Kasumi-1 (cell line): ENCODE measurements around the gene CCL24.
"Not testable (repeated sequence)": the region's sequence is repeated elsewhere in the genome, so short reads cannot be mapped to it uniquely, and the experiment has no call there.

Source experiments
- DNase-seq, 2 experiments: peaks; one replicate each; lab custom pipeline; 2025; lab: John Stamatoyannopoulos, UW

The CCL24 gene

DNA sequence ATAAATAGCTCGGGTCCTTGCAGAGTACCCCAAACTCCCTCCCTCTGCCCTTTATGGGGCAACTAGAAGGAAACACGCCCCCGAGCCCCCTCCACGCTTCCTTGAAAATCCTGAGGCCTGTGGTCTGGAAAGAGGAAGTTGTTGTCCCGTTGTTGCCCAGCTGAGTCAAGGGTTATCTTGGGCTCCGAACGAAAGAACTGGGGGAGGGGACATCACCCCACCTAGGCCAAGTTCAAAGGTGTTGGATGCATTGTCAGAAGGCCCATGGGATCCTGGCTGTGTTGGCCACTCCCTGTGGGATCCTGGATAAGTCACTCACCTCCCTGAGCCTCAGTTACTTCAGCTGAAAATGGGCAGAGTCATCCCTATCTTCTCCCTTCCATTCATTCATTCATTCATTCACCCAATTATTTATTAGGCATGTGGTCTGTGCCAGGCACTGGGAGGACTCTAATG, at the start of gene CCL24:
Gene CCL24 (minus strand): TSS at position 26 of the 456 bp plus-strand sequence. CDS start 91 bp downstream, outside the sequence.
- DNase-seq, result peak; percentile 54 to 67

- no peak for DNase-seq
These were observed 48.0 kb upstream of the CCL24 start for GRCh38 chr7:75861636-75862035.

GRCh38 chr7:75858410-75858809, 44.8 kb upstream of the CCL24 start:
- DNase-seq, result no peak

DNA sequence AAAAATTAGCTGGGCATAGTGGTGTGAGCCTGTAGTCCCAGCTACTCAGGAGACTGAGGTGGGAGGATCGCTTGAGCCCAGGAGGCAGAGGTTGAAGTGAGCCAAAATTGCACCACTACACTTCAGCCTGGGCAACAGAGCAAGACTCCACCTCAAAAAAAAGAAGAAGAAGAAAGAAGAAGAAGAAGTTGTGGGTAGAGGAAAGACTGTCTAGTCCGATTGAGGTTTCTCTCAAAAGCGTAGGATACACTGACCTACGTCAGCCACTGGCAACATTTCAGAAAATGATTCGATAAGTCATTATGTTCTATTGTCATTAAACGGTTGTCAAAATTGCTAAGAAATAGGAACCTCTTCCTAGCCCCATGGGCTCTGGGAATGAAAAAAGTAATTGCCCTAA, 42.9 kb upstream of the CCL24 start:
- DNase-seq, result peak; percentile 24 to 28

DNA sequence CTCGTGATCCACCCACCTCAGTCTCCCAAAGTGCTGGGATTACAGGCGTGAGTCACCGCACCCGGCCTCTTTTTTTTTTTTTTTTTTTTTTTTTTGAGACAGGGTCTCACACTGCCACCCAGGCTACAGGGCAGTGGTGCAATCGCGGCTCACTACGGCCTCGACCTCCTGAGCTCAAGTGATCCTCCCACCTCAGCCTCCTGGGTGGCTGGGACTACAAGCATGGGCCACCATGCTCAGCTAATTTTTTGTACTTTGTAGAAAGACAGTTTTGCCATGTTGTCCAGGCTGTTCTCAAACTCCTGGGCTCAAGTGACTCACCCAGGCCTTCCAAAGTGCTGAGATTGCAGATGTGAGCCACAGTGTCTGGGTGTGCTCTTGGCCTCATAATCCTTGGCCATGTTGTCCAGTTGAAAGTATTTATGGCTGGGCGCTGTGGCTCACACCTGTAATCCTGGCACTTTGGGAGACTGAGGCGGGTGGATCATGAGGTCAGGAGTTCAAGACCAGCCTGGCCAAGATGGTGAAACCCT, 41.3 kb upstream of the CCL24 start:
- DNase-seq, result not testable (repeated sequence)

DNA sequence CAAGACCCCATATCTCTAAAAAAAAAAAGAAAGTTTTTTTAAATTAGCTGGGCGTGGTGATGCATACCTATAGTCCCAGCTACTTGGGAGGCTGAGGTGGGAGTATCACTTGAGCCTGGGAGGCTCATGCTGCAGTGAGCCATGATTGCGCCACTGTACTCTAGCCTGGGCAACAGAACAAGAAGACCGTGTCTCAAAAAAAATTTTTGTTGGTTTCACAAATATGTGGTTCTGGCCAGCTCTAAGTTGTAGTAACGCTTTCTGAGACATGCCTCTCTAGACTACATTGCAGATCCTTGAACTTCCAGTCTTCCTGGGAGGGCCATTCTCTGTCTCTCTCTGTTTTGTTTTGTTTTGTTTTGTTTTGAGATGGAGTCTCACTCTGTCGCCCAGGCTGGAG, 40.6 kb upstream of the CCL24 start:
- no peak for DNase-seq

DNA sequence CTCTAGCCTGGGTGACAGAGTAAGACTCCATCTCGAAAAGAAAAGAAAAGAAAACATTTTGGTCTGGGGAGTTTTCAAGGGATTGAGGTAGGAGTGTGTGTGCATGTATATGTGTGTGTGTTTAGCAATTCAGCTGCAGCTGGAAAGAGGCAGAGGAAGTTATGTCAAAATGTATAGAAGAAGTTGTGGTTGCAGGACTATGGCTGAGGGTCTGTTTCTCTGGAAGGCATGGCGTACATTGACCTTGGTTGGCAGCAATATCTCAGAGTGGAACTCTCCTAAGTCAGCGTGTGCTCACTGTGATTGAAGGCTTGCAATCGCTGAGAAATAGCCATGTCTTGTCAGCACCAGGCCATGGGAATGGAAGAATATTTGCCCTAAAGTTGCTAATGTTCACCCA, 36.6 kb upstream of the CCL24 start:
- DNase-seq, result peak; percentile 92 to 93

- DNase-seq, result no peak
These were observed 36.0 kb upstream of the CCL24 start for GRCh38 chr7:75849573-75849972.

- peak; percentile 22 to 40 for DNase-seq
These were observed 34.1 kb upstream of the CCL24 start for GRCh38 chr7:75847707-75848106.

- not testable (repeated sequence) for DNase-seq
These were observed 31.5 kb upstream of the CCL24 start for GRCh38 chr7:75845132-75845531.

DNA sequence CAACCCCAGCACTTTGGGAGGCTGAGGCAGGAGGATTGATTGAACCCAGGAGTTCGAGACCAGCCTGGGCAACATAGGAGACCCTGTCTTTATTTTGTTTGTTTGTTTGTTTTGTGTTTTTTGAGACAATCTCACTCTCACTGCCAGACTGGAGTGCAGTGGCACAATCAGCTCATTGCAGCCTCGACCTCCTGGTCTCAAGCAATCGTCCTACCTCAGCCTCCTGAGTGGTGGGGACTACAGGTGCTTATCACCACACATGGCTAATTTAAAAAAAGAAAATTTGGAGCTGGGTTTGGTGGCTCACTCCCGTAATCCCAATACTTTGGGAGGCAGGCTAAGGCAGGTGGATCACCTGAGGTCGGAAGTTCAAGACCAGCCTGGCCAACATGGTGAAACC, 30.6 kb upstream of the CCL24 start:
- no peak for DNase-seq

- no peak for DNase-seq
These were observed 30.1 kb upstream of the CCL24 start for GRCh38 chr7:75843613-75844116.

DNA sequence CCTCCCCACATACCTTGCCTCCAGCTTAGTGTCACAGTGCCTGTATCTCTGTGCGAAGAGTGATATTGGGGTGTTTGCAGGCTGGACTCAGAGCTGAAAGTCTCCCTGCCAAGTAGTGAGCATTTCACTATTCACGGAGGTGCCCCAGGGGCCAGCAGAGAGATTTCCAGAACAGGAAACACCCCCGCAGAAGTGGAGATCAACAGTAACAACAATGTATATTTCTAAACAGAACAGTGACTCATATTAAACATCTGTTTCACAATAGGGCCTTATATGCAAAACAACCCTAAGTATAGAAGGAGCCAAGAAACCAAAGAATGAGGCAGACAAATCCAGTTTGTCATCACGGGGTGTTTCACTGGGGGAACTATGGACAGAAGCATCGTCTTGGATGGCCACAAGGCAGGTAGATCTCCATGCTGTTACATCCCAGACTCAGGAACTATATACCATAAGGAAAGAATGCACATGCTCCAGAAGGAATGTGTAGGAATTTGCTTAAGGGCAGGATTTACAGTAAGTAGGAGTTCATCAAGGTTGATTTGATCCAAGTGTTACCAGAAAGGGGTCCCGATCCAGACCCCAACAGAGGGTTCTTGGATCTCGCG, 29.3 kb upstream of the CCL24 start:
- peak; percentile 14 to 18 for DNase-seq

GRCh38 chr7:75840029-75840428, 26.4 kb upstream of the CCL24 start:
- DNase-seq, result no peak

DNA sequence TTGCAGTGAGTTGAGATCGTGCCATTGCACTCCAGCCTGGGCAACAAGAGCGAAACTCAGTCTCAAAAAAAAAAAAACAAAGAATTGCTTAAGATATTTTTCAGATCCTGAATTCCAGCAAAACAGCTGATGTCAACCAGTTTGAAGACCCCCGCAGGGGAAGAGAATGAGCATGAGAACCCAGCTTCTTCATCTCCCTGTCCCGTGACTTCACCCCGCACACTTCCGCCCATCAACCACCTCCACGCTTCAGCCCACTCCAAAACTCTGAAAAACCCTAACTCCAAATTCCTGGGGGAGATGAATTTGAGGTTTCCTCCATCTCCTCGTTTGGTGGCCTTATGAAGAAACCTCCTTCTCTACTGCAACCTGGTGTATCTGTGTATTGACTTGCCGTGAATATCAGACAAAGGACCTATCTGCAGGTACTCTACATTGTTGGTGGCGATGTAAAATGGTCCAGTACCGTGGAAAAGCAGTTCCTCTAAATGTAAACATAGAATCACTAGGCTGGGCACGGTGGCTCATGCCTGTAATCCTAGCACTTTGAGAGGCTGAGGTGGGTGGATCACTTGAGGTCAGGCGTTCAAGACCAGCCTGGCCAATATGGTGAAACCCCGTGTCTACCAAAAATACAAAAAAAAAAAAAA, 24.8 kb upstream of the CCL24 start:
- not testable (repeated sequence) for DNase-seq

DNA sequence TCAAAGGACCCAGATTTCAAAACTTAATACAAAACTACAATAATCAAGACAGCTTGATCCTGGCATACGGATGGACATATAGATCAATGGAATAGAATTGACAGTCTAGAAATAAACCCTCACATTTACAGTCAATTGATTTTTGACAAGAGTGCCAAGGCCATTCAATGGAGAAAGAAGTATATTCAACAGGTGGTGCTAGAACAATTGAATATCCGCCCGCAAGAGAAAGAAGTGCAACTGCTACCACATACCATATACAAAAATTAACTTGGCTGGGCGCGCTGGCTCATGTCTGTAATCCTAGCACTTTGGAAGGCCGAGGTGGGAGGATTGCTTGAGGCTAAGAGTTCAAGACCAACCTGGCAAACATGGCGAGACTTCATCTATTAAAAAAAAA, 23.2 kb upstream of the CCL24 start:
- no peak for DNase-seq

DNA sequence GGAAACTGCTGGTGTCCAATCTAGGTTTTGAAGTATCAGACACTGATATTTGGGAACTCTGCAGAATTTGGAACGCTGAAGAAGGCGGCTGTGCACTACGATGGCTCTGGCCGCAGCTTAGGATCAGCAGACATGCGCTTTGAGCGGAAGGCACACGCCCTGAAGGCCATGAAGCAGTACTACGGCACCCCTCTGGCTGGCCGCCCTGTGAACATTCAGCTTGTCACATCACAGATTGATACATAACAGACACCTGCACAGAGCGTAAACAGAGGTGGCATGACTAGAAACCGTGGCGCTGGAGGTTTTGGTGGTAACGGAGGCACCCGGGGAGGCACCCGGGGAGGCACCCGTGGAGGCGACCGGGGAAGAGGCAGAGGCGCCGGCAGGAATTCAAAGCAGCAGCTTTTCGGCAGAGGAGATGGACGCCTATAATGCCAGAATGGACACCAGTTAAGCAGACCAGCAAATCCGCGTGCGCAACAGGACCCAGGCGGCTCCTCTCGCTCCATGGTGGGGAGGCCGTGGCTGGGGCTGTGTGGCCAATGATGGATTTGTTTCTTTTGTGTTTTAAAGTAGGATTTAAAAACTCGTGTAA, 22.2 kb upstream of the CCL24 start:
- DNase-seq, result no peak

DNA sequence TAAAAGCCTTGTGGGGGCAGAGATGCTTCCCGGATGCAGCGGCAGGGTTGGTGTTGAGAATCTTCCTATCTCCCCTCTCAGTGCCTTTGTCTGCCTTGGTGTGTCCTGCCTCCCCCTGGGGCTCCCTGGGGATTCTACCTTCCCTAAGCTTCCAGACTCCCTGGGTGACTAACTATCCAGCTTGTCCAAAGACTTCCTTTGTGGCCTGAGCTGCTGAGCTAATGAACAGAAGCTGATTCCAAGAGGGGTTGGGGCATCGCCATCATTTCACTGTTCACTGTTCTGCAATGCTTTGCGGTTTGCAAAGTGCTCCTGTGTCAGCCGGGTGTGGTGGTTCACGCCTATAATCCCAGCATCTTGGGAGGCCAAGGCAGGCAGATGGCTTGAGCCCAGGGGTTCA, 20.1 kb upstream of the CCL24 start:
- not testable (repeated sequence) for DNase-seq

DNA sequence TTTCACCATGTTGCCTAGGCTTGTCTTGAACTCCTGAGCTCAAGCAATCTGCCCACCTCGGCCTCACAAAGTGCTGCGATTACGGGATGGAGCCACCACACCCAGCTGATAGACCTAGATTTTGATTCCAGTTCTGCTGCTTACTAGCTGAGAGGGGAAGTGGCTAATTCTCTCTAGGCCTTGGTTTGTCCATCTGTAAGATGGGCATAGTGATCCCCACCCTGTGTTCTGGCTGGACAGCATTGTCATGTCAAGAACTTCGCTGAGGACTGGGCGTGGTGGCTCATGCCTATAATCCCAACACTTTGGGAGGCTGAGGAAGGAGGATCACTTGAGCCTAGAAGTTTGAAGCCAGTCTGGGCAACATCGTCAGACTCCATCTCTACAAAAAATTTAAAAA, 17.4 kb upstream of the CCL24 start:
- no peak for DNase-seq

DNA sequence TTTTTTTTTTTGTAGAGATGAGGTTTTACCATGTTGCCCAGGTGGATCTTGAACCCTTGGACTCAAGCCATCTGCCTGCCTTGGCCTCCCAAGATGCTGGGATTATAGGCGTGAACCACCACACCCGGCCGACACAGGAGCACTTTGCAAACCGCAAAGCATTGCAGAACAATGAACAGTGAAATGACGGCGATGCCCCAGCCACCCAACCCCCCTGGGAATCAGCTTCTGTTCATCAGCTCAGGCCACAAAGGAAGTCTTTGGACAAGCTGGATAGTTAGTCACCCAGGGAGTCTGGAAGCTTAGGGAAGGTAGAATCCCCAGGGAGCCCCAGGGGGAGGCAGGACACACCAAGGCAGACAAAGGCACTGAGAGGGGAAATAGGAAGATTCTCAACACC, 16.1 kb upstream of the CCL24 start:
- DNase-seq, result not testable (repeated sequence)

DNA sequence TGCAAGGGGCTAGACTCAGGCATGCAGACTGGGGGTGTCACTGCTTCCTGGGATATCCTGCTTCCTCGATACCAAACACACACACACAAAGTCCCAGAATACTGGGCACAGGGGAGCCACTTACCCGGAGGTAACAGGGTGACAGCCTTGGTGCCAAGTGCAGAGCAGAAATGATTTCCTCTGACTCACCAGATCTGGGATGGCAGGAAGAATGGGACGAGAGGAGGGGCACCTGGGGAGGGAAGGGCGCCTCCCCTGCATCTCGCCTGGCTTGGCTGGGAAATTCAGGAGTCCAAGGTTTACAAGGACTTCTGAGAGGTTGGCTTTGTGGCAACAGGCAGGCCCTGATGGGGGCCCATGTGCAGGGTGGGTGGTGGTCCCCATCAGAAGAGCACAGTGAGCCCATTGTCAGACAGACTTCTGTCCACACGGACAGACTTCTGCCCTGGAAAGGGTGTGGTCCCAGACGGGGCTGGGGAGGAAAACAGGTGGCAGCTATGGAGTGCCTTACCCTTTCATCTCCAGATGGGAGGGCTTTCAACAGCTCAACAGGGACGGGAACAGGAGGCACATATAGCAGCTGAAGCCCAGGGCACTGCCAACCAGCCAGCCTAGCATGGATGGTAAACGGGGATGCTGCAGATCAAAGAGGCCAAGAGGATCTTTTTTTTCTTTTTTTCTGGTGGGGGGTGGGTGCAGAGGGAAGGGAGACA, 9.7 kb upstream of the CCL24 start:
- no peak for DNase-seq

DNA sequence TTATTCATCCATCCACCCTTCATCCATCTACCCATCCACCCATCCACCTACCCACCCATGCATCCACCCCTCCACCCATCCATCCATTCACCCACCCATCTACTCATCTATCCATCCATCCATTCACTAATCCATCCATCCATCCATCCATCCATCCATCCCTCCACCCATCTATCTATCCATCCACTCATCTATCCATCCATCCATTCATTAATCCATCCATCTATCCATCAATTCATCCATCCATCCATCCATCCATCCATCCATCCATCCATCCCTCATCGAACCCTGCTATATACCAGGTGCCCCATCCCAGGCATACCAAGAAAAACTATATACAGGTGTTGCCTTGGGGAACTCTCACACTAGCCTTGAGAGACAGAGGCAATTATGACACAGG, 7.1 kb upstream of the CCL24 start:
- DNase-seq, result no peak
